A549 (cell line): ENCODE data around the gene KLK11. TPM values are rescaled to one million over a fixed set of nuclear protein-coding genes. Genes with fewer than 3 reads are reported as not detected.
A peak's percentile ranks its signal among the peaks of the same experiment; 100 is the strongest.
"Not testable (repeated sequence)": the region's sequence is repeated elsewhere in the genome, so short reads cannot be mapped to it uniquely, and the experiment has no call there.

ENCODE experiments used
- ATAC-seq, 2 experiments: fragments of 200-7000 bp in 1 of 2; fragments of >200 bp in 1 of 2; cut with Nextera tagmentation in 1 of 2; cut with Tn5 transposase in 1 of 2; 3 replicates each; pipeline versions ENCODE4 v1.8.0 to v1.9.1; 2018 to 2020; ENCODE audit warnings: mild to moderate bottlenecking in 1 of 2, moderate library complexity in 1 of 2
- CTCF ChIA-PET: fragments of 300-600 bp; sonication (Branson Sonifier 250); formaldehyde crosslinking; extraction: SDS; loops from one replicate; lab custom pipeline; 2021; ENCODE audit warnings: antibody characterized with exemption, inconsistent platforms; lab: Yijun Ruan, JAX
- POLR2A ChIA-PET: fragments of 350-600 bp; formaldehyde crosslinking; extraction: SDS; loops from one replicate; lab custom pipeline; 2021; ENCODE audit warnings: antibody characterized with exemption, inconsistent platforms; lab: Yijun Ruan, JAX
- DNase-seq, 2 experiments: peaks; one replicate each; pipeline versions ENCODE4 v3.0.0 to v3.0.0-alpha.2; 2011 to 2016; ENCODE audit warnings: low read depth in 1 of 2, low spot score in 1 of 2
- FAIRE-seq: peaks from 2 replicates; lab custom pipeline; 2011; peaks lifted over from hg19 to GRCh38; lab: Jason Lieb, UNC
- H3K27ac ChIP-seq, 2 experiments: fragments of >200 bp; sonication (Bioruptor Twin); formaldehyde crosslinking; 3 replicates each; pipeline ENCODE4 v1.5.1; 2016 to 2017
- H3K4me1 ChIP-seq: fragments of >200 bp; sonication (Bioruptor Twin); formaldehyde crosslinking; 3 replicates; pipeline ENCODE4 v1.6.1; 2016
- H3K4me2 ChIP-seq: fragments of >200 bp; sonication (Bioruptor Twin); formaldehyde crosslinking; 3 replicates; pipeline ENCODE4 v1.6.1; 2016
- H3K4me3 ChIP-seq: fragments of >200 bp; sonication (Bioruptor Twin); formaldehyde crosslinking; 3 replicates; pipeline ENCODE4 v1.5.1; 2016
- H3K9me3 ChIP-seq: fragments of >200 bp; sonication (Bioruptor Twin); formaldehyde crosslinking; 3 replicates; pipeline ENCODE4 v1.6.1; 2016
- CBX2 ChIP-seq: fragments of 200-600 bp; sonication (generic); IDR thresholded peaks from 2 replicates; pipeline ENCODE4 v1.6.1; 2016; ENCODE audit warnings: low read depth, mild to moderate bottlenecking, borderline replicate concordance
- CBX8 ChIP-seq: fragments of 200-600 bp; sonication (generic); IDR thresholded peaks from 2 replicates; pipeline ENCODE4 v1.6.1; 2016
- CEBPB ChIP-seq, 2 experiments: fragments of >200 bp in 1 of 2; sonication (Bioruptor Twin) in 1 of 2; formaldehyde crosslinking in 1 of 2; IDR thresholded peaks; 2 replicates each; pipeline ENCODE4 v1.6.1; 2012 to 2016
- CHD2 ChIP-seq: fragments of 150-350 bp; IDR thresholded peaks from 2 replicates; pipeline ENCODE4 v1.6.1; 2014; ENCODE audit warnings: low read length; ENCODE audit not compliant: partially characterized antibody
- CHD4 ChIP-seq: fragments of 200-600 bp; sonication (generic); IDR thresholded peaks from 2 replicates; pipeline ENCODE4 v1.6.1; 2016; ENCODE audit warnings: antibody characterized with exemption, mild to moderate bottlenecking, borderline replicate concordance
- EHF ChIP-seq: fragments of 250-450 bp; sonication (Bioruptor Pico); IDR thresholded peaks from 2 replicates; pipeline ENCODE4 v1.5.0; 2020; ENCODE audit warnings: mild to moderate bottlenecking
- EP300 ChIP-seq, 2 experiments: fragments of >200 bp; sonication (Bioruptor Twin); formaldehyde crosslinking; IDR thresholded peaks; 2 replicates in 1 of 2; 3 replicates in 1 of 2; pipeline ENCODE4 v1.6.1; 2016 to 2017
- ESRRA ChIP-seq: fragments of 150-350 bp; IDR thresholded peaks from 2 replicates; pipeline ENCODE4 v1.6.1; 2014; ENCODE audit warnings: mild to moderate bottlenecking, low read length, borderline replicate concordance
- FOSB ChIP-seq: fragments of 250-450 bp; sonication (Bioruptor Pico); IDR thresholded peaks from 2 replicates; pipeline ENCODE4 v1.5.0; 2020; ENCODE audit warnings: mild to moderate bottlenecking, moderate library complexity
- HDAC2 ChIP-seq: fragments of 200-600 bp; sonication (generic); IDR thresholded peaks from 2 replicates; pipeline ENCODE4 v1.6.1; 2016
- HES2 ChIP-seq: fragments of >200 bp; sonication (Bioruptor Twin); formaldehyde crosslinking; IDR thresholded peaks from 2 replicates; pipeline ENCODE4 v1.6.1; 2016
- HOXA7 ChIP-seq: fragments of 250-450 bp; sonication (Bioruptor Pico); IDR thresholded peaks from 2 replicates; pipeline ENCODE4 v1.5.0; 2020; ENCODE audit warnings: mild to moderate bottlenecking, moderate library complexity
- HOXB5 ChIP-seq: fragments of 250-450 bp; sonication (Bioruptor Pico); IDR thresholded peaks from 2 replicates; pipeline ENCODE4 v1.5.0; 2020; ENCODE audit warnings: mild to moderate bottlenecking, moderate library complexity
- JUN ChIP-seq, 2 experiments: fragments of >200 bp; sonication (Bioruptor Twin); formaldehyde crosslinking; IDR thresholded peaks; 2 replicates in 1 of 2; 3 replicates in 1 of 2; pipeline ENCODE4 v1.6.1; 2016 to 2017
- KDM1A ChIP-seq: fragments of 200-600 bp; sonication (generic); IDR thresholded peaks from 2 replicates; pipeline ENCODE4 v1.6.1; 2016; ENCODE audit warnings: low read depth, mild to moderate bottlenecking
- KDM5A ChIP-seq: fragments of 200-600 bp; sonication (generic); IDR thresholded peaks from 2 replicates; pipeline ENCODE4 v1.6.1; 2016; ENCODE audit warnings: antibody characterized with exemption, mild to moderate bottlenecking
- MAZ ChIP-seq: fragments of 150-350 bp; IDR thresholded peaks from 2 replicates; pipeline ENCODE4 v1.6.1; 2014; ENCODE audit warnings: antibody characterized with exemption, low read depth, low read length, borderline replicate concordance
- NPAS2 ChIP-seq: fragments of 250-450 bp; sonication (Bioruptor Pico); IDR thresholded peaks from 2 replicates; pipeline ENCODE4 v1.8.0; 2022; ENCODE audit warnings: mild to moderate bottlenecking, moderate library complexity, borderline replicate concordance
- PBX3 ChIP-seq: IDR thresholded peaks from 2 replicates; pipeline ENCODE4 v1.6.1; 2012
- RARB ChIP-seq: fragments of 250-450 bp; sonication (Bioruptor Pico); IDR thresholded peaks from 2 replicates; pipeline ENCODE4 v1.8.0; 2021; ENCODE audit warnings: mild to moderate bottlenecking, moderate library complexity
- RCOR1 ChIP-seq: fragments of 150-350 bp; IDR thresholded peaks from 2 replicates; pipeline ENCODE4 v1.6.1; 2014; ENCODE audit warnings: antibody characterized with exemption, low read length, low read depth
- SREBF2 ChIP-seq: fragments of 450-650 bp; IDR thresholded peaks from 2 replicates; pipeline ENCODE4 v1.6.1; 2014; ENCODE audit warnings: mild to moderate bottlenecking, moderate library complexity
- TFCP2L1 ChIP-seq: fragments of 250-450 bp; sonication (Bioruptor Pico); IDR thresholded peaks from 2 replicates; pipeline ENCODE4 v1.5.0; 2021; ENCODE audit warnings: mild to moderate bottlenecking
- TP53 ChIP-seq: fragments of 250-450 bp; sonication (Bioruptor Pico); IDR thresholded peaks from 2 replicates; pipeline ENCODE4 v1.5.0; 2021; ENCODE audit warnings: mild to moderate bottlenecking, moderate library complexity
- USF2 ChIP-seq: fragments of 450-650 bp; IDR thresholded peaks from 2 replicates; pipeline ENCODE4 v1.6.1; 2014; ENCODE audit warnings: antibody characterized with exemption
- ZSCAN20 ChIP-seq: fragments of 250-450 bp; sonication (Bioruptor Pico); IDR thresholded peaks from 2 replicates; pipeline ENCODE4 v1.8.0; 2022; ENCODE audit warnings: mild to moderate bottlenecking, moderate library complexity
- WGBS: methylation state at CpG from one replicate; pipeline ENCODE4 v1.1.6; 2017; ENCODE audit errors: missing lambda C conversion rate; 5-methylcytosine and 5-hydroxymethylcytosine counted together
- polyA plus RNA-seq, 4 experiments: library from polyadenylated mRNA; depleted of rRNA in 3 of 4; stranded (reverse); fragments of >200 nt; fragmentation: RNase III in 1 of 4; extraction: RNeasy Plus Mini Kit Qiagen cat#74134 plus additional on column Dnase treatment in 1 of 4; gene quantifications; 2 replicates in 3 of 4; 3 replicates in 1 of 4; pipeline ENCODE4 v1.2.3, GENCODE V29; 2011 to 2017

Gene KLK11
- polyA plus RNA-seq, 2 of the 4 experiments (the other 2 are of a cell fraction) = not detected

GRCh38 chr19:50994129-50994528, 32.3 kb downstream of the KLK11 start:
- TF ChIP-seq TP53 (CRISPR knock-in tag) (no peak), CHD4 (no peak), USF2 (peak; percentile 94), ZSCAN20 (CRISPR knock-in tag) (no peak), TFCP2L1 (no peak), EP300 (IDR thresholded peaks at IDR 0.05) (no peak), EHF (CRISPR knock-in tag) (no peak)
- ChIA-PET POLR2A (no interaction called here), CTCF (interaction anchor here (1.5 to 1.9 kb wide), 2 partner anchors 23 to 27 kb away, joined by 6 to 9 read pairs; no protein-coding TSS in a partner anchor)
- FAIRE-seq = no peak
- Histone ChIP-seq H3K9me3 (peaks cover 5% of the 10 kb centered on the region; the same call in 2 of the 3 replicates), H3K4me1 (no peaks in the 10 kb centered on the region), H3K27ac (no peak overlapping the region), H3K4me2 (no peak overlapping the region), H3K4me3 (no peak overlapping the region)
- WGBS = 35% methylated on average over 2 of the region's 2 CpGs
- ATAC-seq = peak in 1 of 2 experiments; percentile 71; a peak in 3 of 6 replicates
- peak; percentile 65 to 75 for DNase-seq

GRCh38 chr19:50992666-50993035, 33.8 kb downstream of the KLK11 start:
- no peak overlapping the region for H3K4me2 ChIP-seq
- H3K9me3 ChIP-seq = peaks cover 5% of the 10 kb centered on the region; the same call in 2 of the 3 replicates
- ATAC-seq (no peak), DNase-seq (no peak), FAIRE-seq (no peak)
- H3K4me1 ChIP-seq = no peaks in the 10 kb centered on the region
- CTCF ChIA-PET = interaction anchor here (0.6 to 1.2 kb wide), 4 partner anchors 28 to 835 kb away, joined by 3 read pairs; no protein-coding TSS in a partner anchor
- POLR2A ChIA-PET = no interaction called here
- no peak for TF ChIP-seq RCOR1
- TF ChIP-seq RARB (CRISPR knock-in tag) = no peak
- TF ChIP-seq HDAC2 = no peak
- no peak for TF ChIP-seq CHD4
- no peak for TF ChIP-seq EP300 (IDR thresholded peaks at IDR 0.05)
- TF ChIP-seq HOXA7 (CRISPR knock-in tag) = no peak
- no peak for TF ChIP-seq PBX3
- TF ChIP-seq NPAS2 = no peak
- no peak for TF ChIP-seq ESRRA
- no peak overlapping the region for H3K4me3 ChIP-seq
- H3K27ac ChIP-seq = no peak overlapping the region
- 22% methylated on average over 2 of the region's 2 CpGs for WGBS

- H3K27ac ChIP-seq, FAIRE-seq, H3K4me3 ChIP-seq, CTCF ChIA-PET, H3K9me3 ChIP-seq, DNase-seq, ATAC-seq, H3K4me2 ChIP-seq, POLR2A ChIA-PET, H3K4me1 ChIP-seq: not testable (repeated sequence)
- WGBS = 72% methylated on average over 14 of the region's 14 CpGs
These were observed 42.0 kb downstream of the KLK11 start for GRCh38 chr19:50984416-50984815.

- DNase-seq (no peak), FAIRE-seq (no peak), ATAC-seq (no peak)
- 28% methylated on average over 25 of the region's 28 CpGs for WGBS
- no peak within 1 kb of the TSS for H3K4me3 ChIP-seq
- CTCF ChIA-PET = no interaction called here
- peaks cover 8% of the 10 kb centered on the region; the same call in 2 of the 3 replicates for H3K4me1 ChIP-seq
- peak within 1 kb of the TSS; percentile 19; the same call in 2 of the 3 replicates for H3K4me2 ChIP-seq
- H3K27ac ChIP-seq = no peak within 1 kb of the TSS
- no peaks in the 10 kb centered on the region for H3K9me3 ChIP-seq
- POLR2A ChIA-PET = no interaction called here
- TF ChIP-seq CBX2 (no peak), EHF (CRISPR knock-in tag) (no peak), CHD2 (no peak), CBX8 (no peak), KDM1A (no peak), HES2 (no peak), SREBF2 (no peak), ESRRA (no peak), FOSB (no peak), CEBPB (IDR thresholded peaks at IDR 0.05) (no peak), TP53 (CRISPR knock-in tag) (no peak), MAZ (no peak), HOXB5 (CRISPR knock-in tag) (no peak), JUN (IDR thresholded peaks at IDR 0.05) (no peak), KDM5A (no peak)
These were observed 42.7 kb downstream of the KLK11 start, which contains the start of gene KLK7 for GRCh38 chr19:50983625-50984292. TSS of gene KLK7 (minus strand) at chr19:50983917. CDS start at chr19:50982399, 1,518 bp downstream.
